Measurements from ENCODE around the gene IL17RB.

GRCh38 chr3:53841296-53841695 is 5.1 kb upstream of the IL17RB start:
- TF ChIP-seq CTCF (IDR thresholded peaks at IDR 0.05; ENCODE audit: low read depth, low read length, poor library complexity, severe bottlenecking) (no peak), EZH2phosphoT487 (IDR thresholded peaks at IDR 0.05; ENCODE audit: borderline replicate concordance, low read length) (no peak)

All from DOHH2 (cell line).